Measurements from ENCODE around the gene PTPN14. TPM values are rescaled to one million over a fixed set of nuclear protein-coding genes. Genes with fewer than 3 reads are reported as not detected.

The PTPN14 gene
- total and polyA plus RNA-seq, 2 experiments from 2014 or later: 18.7 to 70.2 TPM

DNA sequence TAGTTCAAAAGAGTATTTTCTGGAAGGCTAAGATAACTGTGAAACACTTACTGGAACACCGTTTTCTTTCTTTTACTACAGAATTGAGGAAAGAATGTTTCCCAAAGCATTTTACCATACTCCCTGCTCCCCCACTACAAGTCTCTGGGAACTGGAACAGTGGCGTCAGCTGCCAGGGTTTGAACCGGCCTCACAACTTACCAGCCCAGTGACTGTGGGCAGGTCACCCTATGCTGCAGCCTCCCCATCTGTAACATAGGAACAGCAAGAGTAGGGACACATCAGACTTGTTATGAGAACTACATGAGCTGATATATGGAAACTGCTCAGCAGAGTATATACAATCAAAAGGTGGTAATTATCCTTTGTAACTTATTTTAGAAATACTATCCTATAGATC lies 91.5 kb downstream of the PTPN14 start:
- Mint-ChIP-seq H3K9me3 (no peaks in the 10 kb centered on the region), H3K4me3 (no peak overlapping the region), H3K36me3 (ENCODE audit: low read depth) (peaks cover 3% of the 10 kb centered on the region; the same call in 1 of the 3 replicates), H3K27me3 (ENCODE audit: insufficient read depth, low read depth, poor library complexity) (no peaks in the 10 kb centered on the region), H3K4me1 (peaks cover 39% of the 10 kb centered on the region), H3K27ac (peak overlapping the region; percentile 28; the same call in 1 of the 2 replicates)
- Histone ChIP-seq H3K9me2 (ENCODE audit: insufficient read depth) (no peaks in the 10 kb centered on the region), H3K4me2 (no peak overlapping the region), H2AFZ (no peak overlapping the region), H3K27ac (ENCODE audit: low read depth) (peak overlapping the region; percentile 70; the same call in 1 of the 2 replicates), H3K4me1 (ENCODE audit: insufficient read depth) (peaks cover 32% of the 10 kb centered on the region), H3K36me3 (ENCODE audit: insufficient read depth) (peaks cover 3% of the 10 kb centered on the region; the same call in 1 of the 2 replicates), H3K79me2 (replicated peaks; ENCODE audit: insufficient read depth) (peaks cover 84% of the 10 kb centered on the region), H3K4me3 (no peak overlapping the region), H3K27me3 (ENCODE audit: insufficient read depth) (no peaks in the 10 kb centered on the region), H3F3A (replicated peaks; ENCODE audit: low read depth) (no peaks in the 10 kb centered on the region), H4K20me1 (replicated peaks; ENCODE audit: insufficient read depth) (no peaks in the 10 kb centered on the region)
- TF ChIP-seq POLR2AphosphoS5 (IDR thresholded peaks at IDR 0.05; ENCODE audit: low read depth): no peak
- TF ChIP-seq ZNF114 (CRISPR knock-in tag; IDR thresholded peaks at IDR 0.05): no peak
- no peak for TF ChIP-seq ZNF331 (CRISPR knock-in tag; IDR thresholded peaks at IDR 0.05; ENCODE audit: low read depth)
- no peak for TF ChIP-seq EZH2phosphoT487 (IDR thresholded peaks at IDR 0.05; ENCODE audit: unreplicated experiment)
- TF ChIP-seq, protein P1, sequence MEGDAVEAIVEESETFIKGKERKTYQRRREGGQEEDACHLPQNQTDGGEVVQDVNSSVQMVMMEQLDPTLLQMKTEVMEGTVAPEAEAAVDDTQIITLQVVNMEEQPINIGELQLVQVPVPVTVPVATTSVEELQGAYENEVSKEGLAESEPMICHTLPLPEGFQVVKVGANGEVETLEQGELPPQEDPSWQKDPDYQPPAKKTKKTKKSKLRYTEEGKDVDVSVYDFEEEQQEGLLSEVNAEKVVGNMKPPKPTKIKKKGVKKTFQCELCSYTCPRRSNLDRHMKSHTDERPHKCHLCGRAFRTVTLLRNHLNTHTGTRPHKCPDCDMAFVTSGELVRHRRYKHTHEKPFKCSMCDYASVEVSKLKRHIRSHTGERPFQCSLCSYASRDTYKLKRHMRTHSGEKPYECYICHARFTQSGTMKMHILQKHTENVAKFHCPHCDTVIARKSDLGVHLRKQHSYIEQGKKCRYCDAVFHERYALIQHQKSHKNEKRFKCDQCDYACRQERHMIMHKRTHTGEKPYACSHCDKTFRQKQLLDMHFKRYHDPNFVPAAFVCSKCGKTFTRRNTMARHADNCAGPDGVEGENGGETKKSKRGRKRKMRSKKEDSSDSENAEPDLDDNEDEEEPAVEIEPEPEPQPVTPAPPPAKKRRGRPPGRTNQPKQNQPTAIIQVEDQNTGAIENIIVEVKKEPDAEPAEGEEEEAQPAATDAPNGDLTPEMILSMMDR (conservative IDR thresholded peaks at IDR 0.05; ENCODE audit: low read depth in 2 of 2): no peak
- no peak for TF ChIP-seq STAT1 (IDR thresholded peaks at IDR 0.05; ENCODE audit: unreplicated experiment)
- no peak for TF ChIP-seq EZH2 (IDR thresholded peaks at IDR 0.05; ENCODE audit: low read depth, unreplicated experiment)
- TF ChIP-seq JUNB (IDR thresholded peaks at IDR 0.05; ENCODE audit: unreplicated experiment): no peak
- TF ChIP-seq, protein P2, sequence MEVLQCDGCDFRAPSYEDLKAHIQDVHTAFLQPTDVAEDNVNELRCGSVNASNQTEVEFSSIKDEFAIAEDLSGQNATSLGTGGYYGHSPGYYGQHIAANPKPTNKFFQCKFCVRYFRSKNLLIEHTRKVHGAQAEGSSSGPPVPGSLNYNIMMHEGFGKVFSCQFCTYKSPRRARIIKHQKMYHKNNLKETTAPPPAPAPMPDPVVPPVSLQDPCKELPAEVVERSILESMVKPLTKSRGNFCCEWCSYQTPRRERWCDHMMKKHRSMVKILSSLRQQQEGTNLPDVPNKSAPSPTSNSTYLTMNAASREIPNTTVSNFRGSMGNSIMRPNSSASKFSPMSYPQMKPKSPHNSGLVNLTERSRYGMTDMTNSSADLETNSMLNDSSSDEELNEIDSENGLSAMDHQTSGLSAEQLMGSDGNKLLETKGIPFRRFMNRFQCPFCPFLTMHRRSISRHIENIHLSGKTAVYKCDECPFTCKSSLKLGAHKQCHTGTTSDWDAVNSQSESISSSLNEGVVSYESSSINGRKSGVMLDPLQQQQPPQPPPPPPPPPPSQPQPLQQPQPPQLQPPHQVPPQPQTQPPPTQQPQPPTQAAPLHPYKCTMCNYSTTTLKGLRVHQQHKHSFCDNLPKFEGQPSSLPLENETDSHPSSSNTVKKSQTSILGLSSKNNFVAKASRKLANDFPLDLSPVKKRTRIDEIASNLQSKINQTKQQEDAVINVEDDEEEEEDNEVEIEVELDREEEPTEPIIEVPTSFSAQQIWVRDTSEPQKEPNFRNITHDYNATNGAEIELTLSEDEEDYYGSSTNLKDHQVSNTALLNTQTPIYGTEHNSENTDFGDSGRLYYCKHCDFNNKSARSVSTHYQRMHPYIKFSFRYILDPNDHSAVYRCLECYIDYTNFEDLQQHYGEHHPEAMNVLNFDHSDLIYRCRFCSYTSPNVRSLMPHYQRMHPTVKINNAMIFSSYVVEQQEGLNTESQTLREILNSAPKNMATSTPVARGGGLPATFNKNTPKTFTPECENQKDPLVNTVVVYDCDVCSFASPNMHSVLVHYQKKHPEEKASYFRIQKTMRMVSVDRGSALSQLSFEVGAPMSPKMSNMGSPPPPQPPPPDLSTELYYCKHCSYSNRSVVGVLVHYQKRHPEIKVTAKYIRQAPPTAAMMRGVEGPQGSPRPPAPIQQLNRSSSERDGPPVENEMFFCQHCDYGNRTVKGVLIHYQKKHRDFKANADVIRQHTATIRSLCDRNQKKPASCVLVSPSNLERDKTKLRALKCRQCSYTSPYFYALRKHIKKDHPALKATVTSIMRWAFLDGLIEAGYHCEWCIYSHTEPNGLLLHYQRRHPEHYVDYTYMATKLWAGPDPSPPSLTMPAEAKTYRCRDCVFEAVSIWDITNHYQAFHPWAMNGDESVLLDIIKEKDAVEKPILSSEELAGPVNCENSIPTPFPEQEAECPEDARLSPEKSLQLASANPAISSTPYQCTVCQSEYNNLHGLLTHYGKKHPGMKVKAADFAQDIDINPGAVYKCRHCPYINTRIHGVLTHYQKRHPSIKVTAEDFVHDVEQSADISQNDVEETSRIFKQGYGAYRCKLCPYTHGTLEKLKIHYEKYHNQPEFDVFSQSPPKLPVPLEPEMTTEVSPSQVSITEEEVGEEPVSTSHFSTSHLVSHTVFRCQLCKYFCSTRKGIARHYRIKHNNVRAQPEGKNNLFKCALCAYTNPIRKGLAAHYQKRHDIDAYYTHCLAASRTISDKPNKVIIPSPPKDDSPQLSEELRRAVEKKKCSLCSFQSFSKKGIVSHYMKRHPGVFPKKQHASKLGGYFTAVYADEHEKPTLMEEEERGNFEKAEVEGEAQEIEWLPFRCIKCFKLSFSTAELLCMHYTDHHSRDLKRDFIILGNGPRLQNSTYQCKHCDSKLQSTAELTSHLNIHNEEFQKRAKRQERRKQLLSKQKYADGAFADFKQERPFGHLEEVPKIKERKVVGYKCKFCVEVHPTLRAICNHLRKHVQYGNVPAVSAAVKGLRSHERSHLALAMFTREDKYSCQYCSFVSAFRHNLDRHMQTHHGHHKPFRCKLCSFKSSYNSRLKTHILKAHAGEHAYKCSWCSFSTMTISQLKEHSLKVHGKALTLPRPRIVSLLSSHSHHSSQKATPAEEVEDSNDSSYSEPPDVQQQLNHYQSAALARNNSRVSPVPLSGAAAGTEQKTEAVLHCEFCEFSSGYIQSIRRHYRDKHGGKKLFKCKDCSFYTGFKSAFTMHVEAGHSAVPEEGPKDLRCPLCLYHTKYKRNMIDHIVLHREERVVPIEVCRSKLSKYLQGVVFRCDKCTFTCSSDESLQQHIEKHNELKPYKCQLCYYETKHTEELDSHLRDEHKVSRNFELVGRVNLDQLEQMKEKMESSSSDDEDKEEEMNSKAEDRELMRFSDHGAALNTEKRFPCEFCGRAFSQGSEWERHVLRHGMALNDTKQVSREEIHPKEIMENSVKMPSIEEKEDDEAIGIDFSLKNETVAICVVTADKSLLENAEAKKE (CRISPR knock-in tag; IDR thresholded peaks at IDR 0.05): no peak
- DNase-seq (ENCODE audit: low spot score): no peak
- ATAC-seq: peak; percentile 52; the same call in 2 of the 3 replicates

Measured in GM23338 (cell line).